ENCODE data around the gene COA7. TPM values are rescaled to one million over a fixed set of nuclear protein-coding genes. Genes with fewer than 3 reads are reported as not detected.

COA7 gene
- total RNA-seq, 4 donors from 2014 or later, result 8.2 to 26.5 (median 14.0) TPM

DNA sequence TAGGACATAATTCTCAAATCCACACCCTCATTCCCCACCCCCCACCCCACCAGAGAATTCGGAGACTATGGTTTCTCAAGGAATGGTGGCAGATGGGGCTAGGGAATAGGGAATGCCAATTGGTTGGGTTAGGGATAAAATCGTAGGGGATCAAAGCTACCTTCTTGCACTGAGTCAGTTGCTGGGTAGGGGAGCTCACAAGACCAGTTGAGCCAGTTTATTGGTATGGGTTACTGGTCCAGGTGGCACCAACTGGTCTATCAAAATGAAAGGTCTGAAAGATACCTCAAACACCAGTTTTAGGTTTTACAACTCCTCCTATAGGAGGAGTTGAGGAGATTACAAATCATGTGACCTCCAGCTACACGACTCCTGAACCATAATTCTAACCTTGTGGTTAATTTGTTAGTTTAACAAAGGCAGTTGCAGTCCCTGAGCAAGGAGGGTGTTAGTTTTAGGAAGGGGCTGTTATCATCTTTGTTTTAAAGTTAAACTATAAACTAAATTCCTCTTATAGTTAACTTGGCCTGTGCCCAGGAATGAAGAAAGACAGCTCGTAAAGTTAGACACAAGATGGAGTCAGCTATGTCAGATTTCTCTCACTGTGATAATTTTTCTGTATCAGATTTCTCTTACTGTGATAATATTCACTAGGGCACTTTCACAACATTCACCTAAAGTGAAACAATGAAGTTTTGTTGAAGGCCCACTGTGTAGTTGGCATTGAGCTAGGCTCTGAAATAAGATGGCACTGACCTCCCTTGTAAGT is 62.6 kb downstream of the COA7 start:
- TF ChIP-seq, protein P1, sequence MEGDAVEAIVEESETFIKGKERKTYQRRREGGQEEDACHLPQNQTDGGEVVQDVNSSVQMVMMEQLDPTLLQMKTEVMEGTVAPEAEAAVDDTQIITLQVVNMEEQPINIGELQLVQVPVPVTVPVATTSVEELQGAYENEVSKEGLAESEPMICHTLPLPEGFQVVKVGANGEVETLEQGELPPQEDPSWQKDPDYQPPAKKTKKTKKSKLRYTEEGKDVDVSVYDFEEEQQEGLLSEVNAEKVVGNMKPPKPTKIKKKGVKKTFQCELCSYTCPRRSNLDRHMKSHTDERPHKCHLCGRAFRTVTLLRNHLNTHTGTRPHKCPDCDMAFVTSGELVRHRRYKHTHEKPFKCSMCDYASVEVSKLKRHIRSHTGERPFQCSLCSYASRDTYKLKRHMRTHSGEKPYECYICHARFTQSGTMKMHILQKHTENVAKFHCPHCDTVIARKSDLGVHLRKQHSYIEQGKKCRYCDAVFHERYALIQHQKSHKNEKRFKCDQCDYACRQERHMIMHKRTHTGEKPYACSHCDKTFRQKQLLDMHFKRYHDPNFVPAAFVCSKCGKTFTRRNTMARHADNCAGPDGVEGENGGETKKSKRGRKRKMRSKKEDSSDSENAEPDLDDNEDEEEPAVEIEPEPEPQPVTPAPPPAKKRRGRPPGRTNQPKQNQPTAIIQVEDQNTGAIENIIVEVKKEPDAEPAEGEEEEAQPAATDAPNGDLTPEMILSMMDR (IDR thresholded peaks at IDR 0.05), result no peak
- ATAC-seq (ENCODE audit: low FRiP score), result no peak
- no peak for DNase-seq (ENCODE audit: low spot score)

Small RNA genes within 50 kb of the gene (small RNA-seq; reads per million reads assigned to genes)
- gene RN7SL62P, result not detected

Other genes starting within 250 kb of the COA7 start
- 10 to 100 TPM; 26.2 to 56.4 (median 42.4) TPM for gene TUT4, start 145.3 kb downstream of the COA7 start, total RNA-seq
- 10 to 100 TPM in 3 of 4 donors, 1 to 10 TPM in 1; 8.6 to 23.0 (median 16.3) TPM for gene GPX7, start 96.0 kb downstream of the COA7 start, total RNA-seq
- gene SHISAL2A, start 65.2 kb downstream of the COA7 start, total RNA-seq, result not detected
- gene ZYG11B, start 28.1 kb upstream of the COA7 start, total RNA-seq, result 10 to 100 TPM; 23.4 to 46.2 (median 42.1) TPM
- under 1 TPM in 1 of 4 donors, not detected in 3; 0.24 TPM for gene ZYG11A, start 144.4 kb upstream of the COA7 start, total RNA-seq
- gene ECHDC2, start 223.4 kb upstream of the COA7 start, total RNA-seq, result 100 to 1,000 TPM in 1 of 4 donors, 10 to 100 TPM in 3; 93.8 to 188 (median 96.7) TPM
- gene SCP2, start 228.9 kb upstream of the COA7 start, total RNA-seq, result 100 to 1,000 TPM in 3 of 4 donors, 10 to 100 TPM in 1; 92.7 to 174 (median 126) TPM

Measured in omental fat pad (tissue), 4 donors.